Measurements from ENCODE around the gene GPRC5B.

Gene GPRC5B, protein sequence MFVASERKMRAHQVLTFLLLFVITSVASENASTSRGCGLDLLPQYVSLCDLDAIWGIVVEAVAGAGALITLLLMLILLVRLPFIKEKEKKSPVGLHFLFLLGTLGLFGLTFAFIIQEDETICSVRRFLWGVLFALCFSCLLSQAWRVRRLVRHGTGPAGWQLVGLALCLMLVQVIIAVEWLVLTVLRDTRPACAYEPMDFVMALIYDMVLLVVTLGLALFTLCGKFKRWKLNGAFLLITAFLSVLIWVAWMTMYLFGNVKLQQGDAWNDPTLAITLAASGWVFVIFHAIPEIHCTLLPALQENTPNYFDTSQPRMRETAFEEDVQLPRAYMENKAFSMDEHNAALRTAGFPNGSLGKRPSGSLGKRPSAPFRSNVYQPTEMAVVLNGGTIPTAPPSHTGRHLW

GRCh38 chr16:19884611-19885450, at the start of gene GPRC5B:
Gene GPRC5B (minus strand): TSS chr16:19884848. CDS start chr16:19872845, 12,003 bp downstream.
- peak; percentile 31 for DNase-seq

DNA sequence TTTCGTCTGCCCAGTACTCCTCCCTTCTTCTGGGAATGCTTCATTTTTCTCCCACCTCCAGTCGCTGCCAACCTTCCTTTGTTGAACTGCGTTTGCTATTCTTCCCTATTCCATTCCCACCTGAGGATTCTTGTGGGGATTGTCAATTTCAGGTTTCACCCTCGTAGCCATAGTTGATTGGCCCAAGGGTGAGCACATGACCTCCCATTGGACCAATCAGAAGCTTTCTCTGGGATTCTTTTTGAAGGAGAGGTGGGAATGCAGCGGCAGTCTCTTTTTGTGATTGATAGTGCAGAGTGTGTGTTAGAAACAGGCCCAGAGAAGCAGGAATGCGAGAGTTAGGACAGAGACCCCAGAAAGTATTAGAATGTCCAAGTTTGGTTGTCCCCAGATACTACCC, 49.1 kb upstream of the GPRC5B start:
- DNase-seq: no peak

DNA sequence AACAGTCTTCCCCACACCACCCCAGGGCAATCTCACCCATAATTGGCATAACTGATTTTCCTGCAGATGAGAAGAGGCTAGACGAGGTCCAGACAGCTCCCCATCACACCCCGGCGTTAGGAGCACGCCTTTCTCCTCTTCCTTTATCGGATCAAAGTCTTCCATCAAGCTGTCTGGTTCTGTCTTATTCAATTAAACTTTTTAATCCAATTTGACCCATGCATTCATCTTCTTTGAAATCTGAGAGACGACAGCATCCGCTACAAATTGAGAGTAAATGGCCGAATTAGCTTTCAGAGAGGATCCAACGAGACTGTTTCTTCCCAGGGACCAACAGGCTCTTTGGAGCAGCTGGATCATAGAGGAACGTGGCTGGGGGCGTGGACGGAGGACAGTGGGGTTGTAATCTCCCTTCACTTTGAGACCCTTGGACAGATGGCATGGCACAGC, 44.4 kb upstream of the GPRC5B start:
- no peak for DNase-seq

- DNase-seq: no peak
Measured at GRCh38 chr16:19928432-19928831, 43.8 kb upstream of the GPRC5B start.

- no peak for DNase-seq
Measured at GRCh38 chr16:19926449-19927390, 42.1 kb upstream of the GPRC5B start.

GRCh38 chr16:19923396-19923795, 38.7 kb upstream of the GPRC5B start:
- no peak for DNase-seq

DNA sequence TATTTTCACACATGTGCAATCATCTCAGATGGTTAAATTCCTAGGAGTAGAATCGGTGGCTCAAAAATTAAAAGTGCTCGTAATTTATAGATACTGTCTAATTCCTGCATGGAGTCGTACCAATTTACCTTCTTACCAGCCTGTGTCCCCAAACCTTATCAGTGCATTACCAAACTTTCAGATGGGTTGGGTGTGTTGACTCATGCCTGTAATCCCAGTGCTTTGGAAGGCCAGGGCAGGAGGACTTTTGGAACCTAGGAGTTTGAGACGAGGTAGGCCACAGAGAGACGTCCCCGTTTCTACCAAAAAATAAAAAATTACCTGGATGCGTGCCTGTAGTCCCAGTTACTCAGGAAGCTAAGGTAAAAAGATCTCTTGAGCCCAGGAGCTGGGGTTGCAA, 34.5 kb upstream of the GPRC5B start:
- DNase-seq: no peak

GRCh38 chr16:19916064-19916463, 31.4 kb upstream of the GPRC5B start:
- no peak for DNase-seq

DNA sequence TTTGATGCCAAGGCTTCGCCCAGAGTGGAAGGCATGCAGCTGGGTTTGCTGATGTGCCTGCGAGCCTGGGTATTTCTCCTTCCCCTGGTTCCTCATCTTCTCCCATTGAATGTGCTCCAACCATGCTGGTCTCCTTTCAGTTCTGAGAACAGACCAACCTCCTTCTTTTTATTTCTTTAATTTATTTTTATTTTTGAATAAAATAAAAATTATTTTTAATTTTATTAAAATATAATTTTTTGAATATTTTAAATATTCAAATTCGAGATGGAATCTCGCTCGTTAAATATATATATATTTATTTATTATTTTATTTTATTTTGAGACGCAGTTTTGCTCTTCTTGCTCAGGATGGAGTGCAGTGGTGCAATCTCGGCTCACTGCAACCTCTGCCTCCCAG, 30.2 kb upstream of the GPRC5B start:
- no peak for DNase-seq

DNA sequence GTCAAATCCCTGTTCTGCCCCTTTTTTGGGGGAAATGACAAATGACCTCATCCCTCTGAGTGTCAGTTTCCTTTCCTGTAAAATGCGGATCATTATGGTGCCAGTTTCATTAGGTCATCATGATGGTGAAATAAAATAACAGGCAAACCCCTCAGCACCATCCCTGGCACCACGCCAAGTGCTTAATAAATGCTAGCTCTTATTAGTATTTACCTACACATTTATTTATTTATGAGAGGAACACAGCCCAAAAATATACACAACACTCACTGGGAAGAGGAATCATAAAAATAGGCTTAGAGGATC, 28.6 kb upstream of the GPRC5B start:
- no peak for DNase-seq

GRCh38 chr16:19912455-19913339, 28.0 kb upstream of the GPRC5B start:
- no peak for DNase-seq

GRCh38 chr16:19911747-19912454, 27.3 kb upstream of the GPRC5B start:
- no peak for DNase-seq

- no peak for DNase-seq
Measured at GRCh38 chr16:19911204-19911603, 26.6 kb upstream of the GPRC5B start.

- DNase-seq: no peak
Measured at GRCh38 chr16:19909750-19910322, 25.2 kb upstream of the GPRC5B start.

- DNase-seq: no peak
Measured at GRCh38 chr16:19908921-19909320, 24.3 kb upstream of the GPRC5B start.

- peak; percentile 83 for DNase-seq
Measured at GRCh38 chr16:19907161-19907992, 22.7 kb upstream of the GPRC5B start.

GRCh38 chr16:19901164-19901563, 16.5 kb upstream of the GPRC5B start:
- DNase-seq: no peak

- no peak for DNase-seq
Measured at GRCh38 chr16:19899605-19899955, 14.9 kb upstream of the GPRC5B start.

GRCh38 chr16:19898924-19899604, 14.4 kb upstream of the GPRC5B start:
- DNase-seq: peak; percentile 63

Data from activated CD4-positive, alpha-beta T cell treated with anti-CD3 and anti-CD28 coated beads, Interleukin-2, Interleukin-6, amounts not matched to agents 100 ng/mL and 50 ng/mL, durations not matched to agents 16 hours and 8 hours (primary cell).